Measurements from ENCODE around the gene SYNC.
"Not testable (repeated sequence)": the region's sequence is repeated elsewhere in the genome, so short reads cannot be mapped to it uniquely, and the experiment has no call there.

SYNC gene

DNA sequence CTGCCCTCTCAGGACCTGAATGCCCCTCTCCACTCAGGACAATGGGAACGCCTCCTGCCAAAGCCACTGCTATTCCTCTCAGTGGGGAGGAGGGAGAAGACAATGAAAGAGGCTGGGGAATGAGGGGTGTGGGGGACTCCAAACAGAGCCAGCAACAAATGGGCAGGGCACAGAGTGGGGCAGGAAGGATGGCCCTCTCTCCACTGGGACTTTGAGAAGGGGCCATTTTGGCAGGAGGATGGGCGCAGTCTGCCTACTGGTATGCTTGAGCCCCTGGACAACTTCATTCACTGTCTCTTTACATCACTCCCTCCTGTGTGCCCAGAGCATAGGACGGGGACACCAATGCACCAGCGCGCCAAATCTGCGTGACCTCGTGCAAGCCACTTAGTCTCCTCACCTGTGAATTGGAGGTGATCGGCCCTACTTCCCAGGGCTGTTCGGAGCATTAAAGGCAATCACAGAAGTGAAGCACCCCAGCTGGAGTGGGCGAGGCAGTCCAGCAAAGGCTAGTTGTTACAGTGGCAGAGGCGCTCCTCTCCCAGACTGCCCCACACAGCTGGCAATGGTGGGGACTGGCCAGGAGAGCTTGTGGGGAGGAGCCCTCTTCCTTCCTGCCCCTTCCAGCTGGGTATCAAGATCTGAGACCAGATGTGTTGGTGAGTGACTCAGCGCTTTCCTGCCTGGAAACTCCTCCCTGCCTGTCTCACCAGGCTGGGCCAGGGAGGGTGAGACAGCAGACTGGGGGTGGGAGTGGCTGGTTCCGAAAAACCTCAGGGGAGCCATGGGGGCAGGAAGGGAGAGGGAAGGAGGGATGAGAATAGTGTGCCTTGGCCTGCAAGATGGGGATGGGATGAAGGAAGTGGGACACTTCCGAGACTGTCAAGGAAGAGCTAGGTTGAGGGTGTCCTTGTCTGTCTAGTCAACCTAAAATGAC lies 22.4 kb upstream of the SYNC start:
- peak; percentile 24 for DNase-seq

DNA sequence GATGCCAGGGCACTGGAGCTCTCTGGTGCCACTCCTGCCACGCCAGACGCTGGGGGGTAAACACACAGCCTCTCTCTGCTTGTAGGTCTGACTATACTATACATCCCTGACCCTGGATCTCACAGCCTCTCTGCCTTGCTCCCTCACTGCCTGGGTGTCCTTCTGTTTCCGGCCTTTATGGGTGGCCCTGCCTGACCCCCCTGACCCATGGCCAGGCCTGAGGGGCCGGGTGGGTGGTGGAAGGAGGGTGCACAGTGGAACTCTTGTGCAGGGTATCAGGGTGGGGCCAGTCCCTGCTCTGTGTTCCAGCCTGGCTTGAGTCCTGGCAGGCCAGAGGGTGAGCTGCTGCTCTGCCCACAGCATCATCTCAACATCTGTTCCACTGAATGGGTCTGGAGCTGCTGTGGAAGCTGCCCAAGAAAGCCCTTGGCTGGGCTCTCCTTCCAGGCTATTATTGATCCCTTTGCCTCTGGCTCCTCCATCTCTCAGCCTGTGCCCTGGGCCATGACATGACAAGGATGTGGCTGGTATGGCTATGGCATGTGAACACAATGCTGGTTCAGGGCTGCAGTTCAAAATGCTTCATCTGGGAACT lies 17.2 kb upstream of the SYNC start:
- no peak for DNase-seq

DNA sequence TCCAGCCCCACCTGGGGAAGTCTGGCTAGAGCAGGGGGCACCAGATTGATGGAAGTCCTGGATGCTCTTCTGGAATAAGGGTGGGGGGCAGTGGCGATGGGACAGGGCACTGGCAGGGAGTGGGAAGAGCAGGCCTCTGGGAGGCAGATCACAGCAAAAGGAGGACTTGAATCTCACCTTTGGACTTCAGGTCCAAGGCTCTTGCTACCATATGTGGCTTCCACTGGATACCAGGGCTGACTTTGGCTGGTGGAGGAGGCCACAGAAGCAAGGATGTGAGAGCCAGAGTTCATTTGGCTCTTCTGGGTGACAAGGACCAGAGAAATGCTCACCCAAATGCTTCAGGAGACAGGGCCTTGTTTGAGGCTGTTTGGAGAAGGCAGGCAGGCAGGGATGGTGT lies 16.0 kb upstream of the SYNC start:
- DNase-seq, result no peak

DNA sequence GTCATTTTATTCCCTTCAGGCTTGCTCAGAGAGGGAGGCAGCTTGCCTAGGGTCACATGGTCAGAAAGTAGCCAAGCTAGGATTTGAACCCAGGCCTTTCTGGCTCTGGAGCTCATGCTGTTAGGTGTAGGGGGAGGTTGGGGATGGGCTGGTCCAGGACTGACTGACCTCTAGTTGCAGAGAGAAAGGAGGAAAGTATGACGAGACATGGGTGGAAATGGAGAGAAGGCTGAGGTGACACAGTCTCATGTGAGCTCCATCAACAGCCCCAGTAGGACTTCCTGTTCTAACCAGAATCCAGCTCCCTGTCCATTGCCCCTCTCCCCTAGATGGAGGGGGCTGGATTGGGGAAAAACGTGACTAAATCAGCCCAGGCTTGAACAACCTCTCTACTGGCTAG lies 15.5 kb upstream of the SYNC start:
- DNase-seq, result no peak

DNA sequence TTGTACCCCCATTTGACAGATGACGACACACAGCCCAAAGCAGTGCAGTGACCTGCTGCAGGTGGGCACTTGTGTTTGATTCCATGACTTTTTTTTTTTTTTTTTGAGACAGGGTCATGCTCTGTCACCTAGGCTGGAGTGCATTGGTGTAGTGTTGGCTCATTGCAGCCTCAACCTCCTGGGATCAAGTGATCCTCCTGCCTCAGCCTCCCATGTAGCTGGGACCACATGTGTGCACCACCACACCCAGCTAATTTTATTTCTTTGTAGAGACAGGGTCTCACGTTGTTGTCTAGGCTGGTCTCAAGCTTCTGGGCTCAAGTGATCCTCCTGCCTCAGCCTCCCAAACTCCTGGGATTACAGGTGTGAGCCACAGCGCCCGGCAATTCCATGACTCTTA lies 14.9 kb upstream of the SYNC start:
- no peak for DNase-seq

DNA sequence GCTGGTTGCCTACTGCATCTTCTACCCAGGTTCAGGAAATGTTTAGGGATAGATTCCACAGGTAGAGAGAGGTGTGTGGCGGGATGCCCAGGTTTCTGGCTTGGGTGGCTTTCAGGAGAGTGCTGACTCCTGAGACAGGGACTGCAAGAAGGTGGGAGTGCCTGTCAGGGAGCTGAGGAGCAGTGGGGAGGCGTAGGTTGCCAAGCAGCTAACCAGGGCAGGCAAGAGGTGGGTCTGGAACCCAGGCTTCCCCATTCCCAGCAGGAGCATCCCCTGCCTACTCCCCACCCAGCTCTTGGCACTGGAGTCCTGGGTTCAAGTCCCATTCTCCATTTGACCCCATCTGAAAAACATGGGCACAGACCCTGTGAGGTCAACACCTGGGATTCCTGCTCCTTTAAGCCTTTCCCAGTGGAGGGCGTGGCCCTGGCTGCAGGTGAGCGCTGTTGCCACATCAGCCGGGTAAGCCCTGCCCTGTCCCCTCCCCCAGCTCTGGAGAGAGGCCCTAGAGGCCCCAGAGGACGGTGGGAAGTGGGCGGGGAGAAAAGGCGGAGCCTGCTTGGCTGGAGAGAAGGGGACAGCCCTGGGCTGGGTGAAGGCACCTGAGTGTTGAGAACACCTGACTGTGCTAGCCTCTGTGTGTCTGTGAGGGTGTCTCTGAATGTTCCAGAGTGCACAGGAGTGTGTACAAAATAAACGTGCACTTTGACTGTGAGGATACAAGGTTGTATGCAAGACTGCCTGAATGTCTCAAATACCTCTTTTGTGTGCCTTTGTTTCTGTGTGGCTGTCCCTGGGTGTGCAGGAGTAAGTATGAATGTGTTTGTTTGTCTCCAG lies 14.0 kb upstream of the SYNC start:
- DNase-seq, result peak; percentile 45

DNA sequence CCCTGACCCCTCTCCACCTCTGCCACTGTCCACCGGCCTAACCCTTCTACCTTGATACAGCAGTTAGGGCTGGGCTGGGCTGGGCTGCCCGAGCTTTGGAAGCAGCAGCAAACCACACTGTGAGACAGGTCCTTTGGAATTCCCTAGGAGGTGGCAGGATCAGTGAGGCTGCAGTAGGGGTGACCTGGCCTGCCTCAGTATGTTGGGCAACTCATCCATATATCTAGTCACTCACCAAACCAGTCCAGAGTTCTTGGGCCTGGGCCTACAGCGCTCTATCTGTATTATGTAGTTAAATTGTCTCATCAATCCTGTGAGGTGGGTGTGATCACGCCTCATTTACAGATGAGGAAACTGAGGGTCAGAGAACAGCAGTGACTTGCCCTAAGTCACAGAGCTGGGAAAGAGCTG lies 13.3 kb upstream of the SYNC start:
- DNase-seq, result no peak

DNA sequence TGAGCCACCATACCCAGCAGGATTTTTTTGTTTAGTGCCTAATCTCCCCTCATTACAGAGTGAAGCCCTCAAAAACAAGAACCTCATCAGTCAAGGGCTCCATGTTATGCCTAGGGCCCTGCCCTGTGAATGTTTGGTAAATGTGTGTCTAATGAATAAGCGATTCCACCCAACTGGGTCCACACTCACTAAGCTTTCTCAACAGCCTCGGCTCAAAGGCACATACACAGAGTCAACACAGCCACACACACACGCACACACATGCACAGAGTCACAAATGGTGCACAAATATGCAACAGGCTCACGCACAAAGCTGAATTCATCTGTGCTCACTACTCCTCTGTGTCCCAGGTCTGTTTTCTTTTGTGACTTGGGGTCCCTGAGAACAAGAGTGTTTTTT lies 11.7 kb upstream of the SYNC start:
- DNase-seq, result no peak

DNA sequence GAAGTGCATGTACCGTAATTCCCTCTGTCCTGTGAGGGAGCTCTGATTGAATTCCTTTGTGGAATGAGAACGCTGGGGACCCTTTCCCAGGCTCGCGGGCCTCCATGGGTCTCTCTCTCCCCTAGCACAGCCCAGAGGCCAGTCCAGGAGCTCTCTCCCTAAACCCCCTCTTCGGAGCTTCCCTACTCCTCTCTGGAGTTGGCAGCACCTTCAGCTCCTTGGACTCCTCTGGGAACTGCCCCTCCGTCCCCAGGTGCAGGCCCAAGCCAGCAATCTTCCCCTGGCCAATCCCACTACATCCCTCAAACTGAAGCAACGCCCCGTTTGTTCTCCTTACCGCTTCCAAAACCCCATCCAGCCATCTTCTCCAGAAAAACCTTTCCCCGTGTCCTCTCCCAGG lies 10.5 kb upstream of the SYNC start:
- DNase-seq, result no peak

DNA sequence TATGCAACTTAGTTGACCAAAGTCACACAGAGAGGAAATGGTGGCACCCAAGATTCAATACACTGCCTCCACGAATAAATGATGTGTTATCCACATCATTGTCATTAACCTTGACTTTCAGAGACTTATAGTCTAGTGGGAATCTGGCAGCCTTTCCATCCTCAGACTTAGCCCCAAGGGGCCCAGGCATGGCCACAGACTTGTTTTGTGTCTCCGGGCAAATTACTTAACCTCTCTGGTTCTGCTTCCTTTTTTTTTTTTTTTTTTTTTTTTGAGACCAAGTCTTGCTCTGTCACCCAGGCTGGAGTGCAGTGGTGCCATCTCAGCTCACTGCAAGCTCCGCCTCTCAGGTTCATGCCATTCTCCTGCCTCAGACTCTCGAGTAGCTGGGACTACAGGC lies 8.7 kb upstream of the SYNC start:
- DNase-seq, result not testable (repeated sequence)

DNA sequence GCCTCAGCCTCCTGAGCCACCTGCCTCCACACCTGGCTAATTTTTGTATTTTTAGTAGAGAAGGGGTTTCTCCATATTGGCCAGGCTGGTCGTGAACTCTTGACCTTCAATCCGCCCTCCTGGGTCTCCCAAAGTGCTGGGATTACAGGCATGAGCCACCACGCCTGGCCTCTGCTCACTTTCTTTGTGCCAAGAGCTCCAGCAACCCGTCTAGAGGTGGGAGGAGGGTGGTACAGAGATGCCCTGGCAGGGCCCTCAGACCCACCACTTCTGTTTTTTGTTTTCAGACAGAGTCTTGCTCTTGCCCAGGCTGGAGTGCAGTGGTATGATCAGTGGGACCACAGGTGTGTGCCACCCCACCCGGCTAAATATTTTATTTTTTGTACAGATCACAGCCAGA lies 6.9 kb upstream of the SYNC start:
- no peak for DNase-seq

DNA sequence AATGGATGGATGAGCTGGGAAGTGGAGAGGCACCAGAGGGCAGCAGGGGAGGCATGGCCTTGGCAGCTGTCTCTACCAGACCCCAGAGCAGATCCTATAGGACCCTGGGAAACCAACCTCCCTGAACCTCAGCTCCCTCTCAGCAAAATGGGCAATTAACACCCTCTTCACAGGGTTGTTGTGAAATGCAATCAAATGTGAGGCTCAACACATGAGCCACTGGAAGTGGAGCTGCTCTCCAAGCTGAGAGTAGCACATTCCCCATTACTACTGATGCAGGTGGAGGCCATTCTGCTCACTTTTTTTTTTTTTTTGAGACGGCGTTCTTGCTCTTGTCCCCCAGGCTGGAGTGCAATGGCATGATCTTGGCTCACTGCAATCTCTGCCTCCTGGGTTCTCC lies 6.5 kb upstream of the SYNC start:
- DNase-seq, result no peak

DNA sequence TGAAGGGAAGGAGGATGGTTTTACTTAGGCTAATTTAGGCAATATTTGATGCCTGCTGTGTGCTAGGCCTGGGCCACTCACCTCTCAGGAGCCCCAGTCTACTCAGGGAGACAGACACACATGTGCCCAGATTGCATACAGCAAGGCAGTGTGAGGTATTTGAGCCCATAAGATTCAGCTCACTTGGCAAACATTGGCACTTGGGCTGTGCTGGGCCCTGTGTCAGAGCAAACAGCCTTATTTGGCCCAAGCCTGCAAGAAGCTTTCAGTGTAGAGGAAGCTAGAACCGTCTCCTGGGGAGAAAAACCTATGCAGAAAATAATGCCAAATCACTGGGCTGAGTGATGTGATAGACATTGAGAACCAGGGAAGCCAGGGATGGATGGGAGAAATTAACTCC lies 3.9 kb upstream of the SYNC start:
- DNase-seq, result no peak

DNA sequence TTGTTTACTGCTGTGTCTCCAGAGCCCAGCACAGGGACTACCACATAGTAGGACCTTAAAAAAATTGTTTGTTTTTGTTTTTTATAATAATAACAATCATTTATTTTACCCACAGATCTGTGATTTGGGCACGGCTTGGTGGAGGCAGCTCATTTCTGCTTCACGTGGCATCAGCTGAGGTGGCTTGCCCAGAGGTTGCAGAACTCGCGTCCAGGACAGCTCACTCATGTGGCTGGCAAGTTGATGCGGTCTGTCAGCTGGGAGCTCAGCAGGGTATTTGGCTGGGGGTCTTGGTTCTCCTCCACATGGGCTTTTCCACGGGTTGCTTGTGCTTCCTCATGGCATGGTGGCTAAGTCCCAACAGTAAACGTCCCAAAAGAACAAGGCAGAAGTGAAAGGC lies 2.9 kb upstream of the SYNC start:
- DNase-seq, result no peak

DNA sequence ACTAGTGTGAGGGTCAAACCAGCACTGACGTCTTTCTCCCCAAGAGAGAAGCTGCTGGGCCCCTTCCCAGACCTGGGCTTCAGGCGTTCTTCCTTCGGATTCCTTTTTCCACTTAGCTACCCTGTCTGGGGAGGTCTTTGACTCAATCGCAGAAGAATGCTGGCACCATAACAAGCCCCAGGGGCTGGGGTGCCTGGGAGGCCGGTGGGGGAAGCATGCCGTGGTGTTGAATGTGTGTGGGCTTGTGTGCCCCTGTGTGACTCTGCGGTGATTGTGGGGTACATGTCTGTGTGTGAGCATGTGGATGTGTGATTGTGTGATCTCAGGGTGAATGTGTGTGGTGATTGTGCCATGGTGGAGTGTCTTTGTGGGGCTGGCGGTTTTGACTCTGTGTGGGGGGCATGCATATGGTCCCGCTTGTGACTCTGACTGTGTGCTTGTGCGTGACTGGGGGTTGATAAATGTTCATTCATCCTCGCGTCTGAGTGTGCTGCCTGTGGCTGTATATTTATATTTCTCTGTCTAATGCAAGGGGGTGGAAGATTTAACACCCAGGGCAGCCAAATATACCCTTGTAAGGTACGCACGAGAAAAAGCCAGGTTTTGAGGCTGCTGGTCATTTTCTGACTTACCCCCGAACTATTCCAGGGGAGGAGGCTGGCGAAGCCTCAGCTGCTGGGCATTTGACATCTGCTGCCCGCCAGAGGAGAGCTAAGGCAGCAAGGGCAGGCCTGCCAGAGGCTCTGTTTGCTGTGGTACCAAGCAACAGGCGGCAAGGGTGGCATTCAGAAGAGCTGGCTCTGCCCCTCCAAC lies 1.1 kb upstream of the SYNC start:
- no peak for DNase-seq

DNA sequence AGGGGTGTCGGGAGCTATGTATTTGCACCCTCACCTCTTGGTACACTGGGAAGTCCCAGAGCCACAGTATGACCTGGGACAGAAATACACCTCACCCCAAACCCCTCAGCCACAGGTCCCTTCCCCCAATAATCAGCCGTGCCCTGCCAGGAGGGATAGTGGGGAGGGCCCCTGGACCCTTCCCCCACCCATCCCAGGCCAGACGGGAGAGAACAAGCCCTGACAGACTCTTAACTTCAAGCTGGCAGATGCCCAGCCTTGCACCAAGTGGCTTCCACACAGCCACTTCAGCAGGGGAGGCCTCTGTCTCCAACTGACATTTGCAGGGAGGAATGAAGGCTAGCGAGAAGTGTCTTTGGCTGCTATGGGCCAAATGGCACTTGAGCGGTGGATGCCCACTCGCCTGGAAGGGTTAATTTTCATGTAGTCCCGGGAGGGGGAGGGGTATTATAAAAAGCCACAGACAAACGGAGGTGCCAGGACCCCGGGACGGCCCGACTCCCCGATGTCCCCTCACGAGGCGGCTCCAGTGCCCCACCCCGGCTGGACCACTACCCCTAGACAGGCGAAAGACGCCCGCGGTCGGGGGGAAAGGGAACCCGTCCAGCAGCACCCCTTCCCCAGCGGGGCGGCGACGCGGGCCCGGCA lies 495 bp downstream of the SYNC start:
- DNase-seq, result no peak

DNA sequence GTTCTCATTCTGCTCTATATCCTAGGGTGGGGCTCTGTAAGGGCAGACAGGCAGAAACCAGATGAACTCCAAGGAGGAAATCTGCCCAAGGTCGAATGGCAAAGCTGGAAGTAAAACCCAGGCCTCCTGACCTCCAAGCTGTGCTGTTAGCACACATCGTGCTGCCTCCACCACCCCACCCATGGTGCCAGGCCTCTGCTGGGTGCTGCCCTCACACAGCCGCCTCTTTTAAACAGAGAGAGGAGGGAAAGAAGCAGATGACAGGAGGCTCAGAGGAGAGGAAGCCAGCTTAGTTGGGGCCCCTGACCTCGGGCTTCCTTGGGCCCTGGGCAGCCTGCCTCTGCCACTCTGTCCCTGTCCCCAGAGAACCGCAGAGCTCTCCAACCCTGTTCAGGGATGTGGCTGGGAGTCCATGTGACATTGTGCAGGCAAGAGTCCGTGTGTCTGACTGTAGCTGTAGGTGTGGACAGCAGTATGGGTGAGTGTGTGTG lies 1.1 kb downstream of the SYNC start:
- DNase-seq, result no peak

DNA sequence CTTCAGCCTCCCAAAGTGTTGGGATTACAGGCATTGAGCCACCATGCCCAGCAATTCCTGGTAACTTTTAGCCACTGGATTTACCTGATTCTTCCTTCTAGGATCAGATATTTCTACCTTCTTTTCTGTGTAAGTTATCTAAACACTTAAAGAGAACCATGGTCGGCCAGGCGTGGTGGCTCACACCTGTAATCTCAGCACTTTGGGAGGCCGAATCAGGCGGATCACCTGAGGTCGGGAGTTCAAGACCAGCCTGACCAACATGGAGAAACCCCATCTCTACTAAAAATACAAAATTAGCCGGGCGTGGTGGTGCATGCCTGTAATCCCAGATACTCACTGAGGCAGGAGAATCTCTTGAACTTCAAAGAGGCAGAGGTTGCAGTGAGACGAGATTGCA lies 5.6 kb downstream of the SYNC start:
- not testable (repeated sequence) for DNase-seq

DNA sequence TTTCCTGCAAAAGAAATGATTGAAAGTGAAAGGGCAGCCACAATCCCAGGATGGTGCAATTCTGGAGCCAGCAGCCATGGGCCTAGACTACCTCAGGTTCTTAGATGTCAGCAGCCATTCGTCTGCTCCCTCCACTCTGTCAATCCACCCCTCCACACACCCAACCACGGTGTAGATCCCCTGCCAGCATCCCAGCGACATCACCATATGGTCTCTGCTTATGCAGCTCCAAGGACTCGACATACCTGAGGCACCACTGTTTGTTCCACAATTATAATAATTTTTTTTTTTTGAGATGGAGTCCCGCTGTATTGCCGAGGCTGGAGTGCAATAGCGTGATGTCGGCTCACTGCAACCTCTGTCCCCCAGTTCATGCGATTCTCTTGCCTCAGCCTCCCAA lies 6.5 kb downstream of the SYNC start:
- no peak for DNase-seq

DNA sequence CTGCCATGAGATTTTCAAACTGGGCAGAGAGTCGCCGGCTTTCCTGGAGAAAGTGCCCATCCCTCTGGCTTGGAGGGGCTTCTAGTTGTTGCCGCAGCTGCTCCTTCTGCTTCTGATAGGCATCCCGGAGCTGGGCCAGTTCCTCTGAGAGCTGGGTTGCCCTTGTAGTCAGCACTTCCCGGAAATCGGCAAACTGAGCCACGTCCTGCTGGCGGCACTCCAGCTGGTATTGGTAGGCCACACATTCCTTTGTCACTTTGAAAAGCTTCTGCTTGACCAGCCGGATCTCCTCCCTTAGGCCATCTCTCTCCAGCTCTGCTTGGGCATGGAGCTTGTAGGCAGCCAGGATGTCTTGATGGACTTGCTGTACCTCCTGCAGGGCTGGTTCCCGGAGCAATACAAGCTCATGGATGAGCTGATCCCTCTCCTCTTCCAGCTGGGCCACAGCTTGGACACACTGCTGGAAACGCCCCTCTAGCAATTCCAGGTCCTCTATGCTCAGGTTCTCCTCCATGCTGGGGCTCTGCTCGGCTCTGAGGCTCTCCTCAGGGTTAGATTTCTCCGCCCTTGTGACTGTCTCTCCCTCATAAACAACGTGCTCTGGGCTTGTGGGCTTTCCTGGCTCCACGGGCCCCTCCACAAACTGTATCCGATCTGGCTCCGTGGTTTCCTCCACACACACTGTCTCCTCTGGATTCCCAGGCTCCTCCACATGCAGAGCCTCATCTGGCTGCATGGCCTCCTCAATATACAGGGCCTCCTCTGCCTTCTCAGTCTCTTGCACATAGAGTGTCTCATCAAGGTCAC lies 7.3 kb downstream of the SYNC start:
- no peak for DNase-seq

DNA sequence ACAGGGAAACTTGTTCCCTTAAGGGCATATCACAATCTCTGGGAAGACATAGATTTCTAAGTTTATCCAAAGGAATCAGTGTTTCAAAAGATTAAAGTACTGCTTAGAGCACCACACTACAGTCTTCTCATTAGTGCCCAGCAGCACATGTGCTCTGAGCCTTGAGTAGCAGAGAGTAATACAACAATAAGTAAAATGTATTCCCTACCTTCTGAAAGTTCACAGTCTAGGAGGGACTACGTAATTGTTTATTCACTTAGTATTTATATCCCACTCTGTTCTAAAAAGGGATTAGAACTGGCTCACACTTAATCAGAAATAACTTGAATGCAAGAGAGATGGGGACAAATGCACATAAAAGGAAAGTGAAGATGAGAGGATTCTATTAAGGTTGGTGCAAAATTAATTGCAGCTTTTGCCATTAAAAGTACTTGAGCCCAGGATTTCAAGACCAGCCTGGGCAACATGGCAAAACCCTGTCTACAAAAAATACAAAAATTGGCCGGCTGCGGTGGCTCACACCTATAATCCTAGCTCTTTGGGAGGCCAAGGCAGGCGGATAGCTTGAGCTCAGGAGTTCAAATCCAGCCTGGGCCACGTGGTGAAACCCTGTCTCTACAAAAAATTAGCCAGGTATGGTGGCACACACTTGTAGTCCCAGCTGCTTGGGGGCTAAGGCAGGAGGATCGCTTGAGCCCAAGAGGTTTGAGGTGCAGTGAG lies 9.0 kb downstream of the SYNC start:
- DNase-seq, result no peak

Data from activated naive CD4-positive, alpha-beta T cell treated with Interleukin-2 at 50 U/mL for 16 hours (primary cell).